ENCODE results near the gene TRIM41. TPM values are rescaled to one million over a fixed set of nuclear protein-coding genes. Genes with fewer than 3 reads are reported as not detected.

The TRIM41 gene
- total and polyA plus RNA-seq, 9 of the 15 experiments (the other 6 are each of a cell fraction or from before 2014, with no cell fraction given), result 1.8 to 47.6 (median 20.9) TPM

DNA sequence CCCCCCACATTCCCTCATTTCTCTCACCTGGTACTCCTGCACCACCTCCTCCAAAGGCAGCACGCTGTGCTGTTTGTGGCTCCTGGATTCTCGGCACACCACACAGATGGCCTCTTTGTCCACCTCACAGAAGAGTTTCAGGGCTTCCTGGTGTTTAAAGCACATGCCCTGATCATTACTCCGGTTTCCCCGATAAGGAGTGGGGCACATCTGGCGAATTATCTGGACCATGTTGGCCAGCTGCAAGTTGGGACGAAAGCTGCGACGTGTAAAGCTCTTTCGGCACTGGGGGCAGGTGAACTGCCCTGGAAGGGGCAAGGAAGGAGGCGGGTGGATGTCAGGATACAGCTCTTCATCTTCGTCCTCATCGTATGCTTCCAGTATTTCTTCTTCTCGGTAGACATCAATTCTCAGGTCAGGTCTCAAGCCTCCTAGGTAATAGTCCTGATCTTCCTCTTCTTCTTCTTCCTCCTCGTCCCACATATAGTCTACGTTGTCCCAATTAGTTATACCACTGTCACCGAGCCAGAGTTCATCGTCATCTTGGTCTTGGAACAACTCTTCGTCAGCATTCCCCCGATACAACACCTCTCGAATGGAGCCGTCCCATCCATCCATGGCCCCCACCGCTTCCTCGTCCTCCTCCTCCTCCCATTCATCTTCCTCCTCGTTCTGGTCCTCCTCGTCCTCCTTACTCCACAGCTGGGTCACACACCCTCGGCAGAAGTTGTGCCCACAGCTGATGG, 37.1 kb downstream of the TRIM41 start (continued):
- TF ChIP-seq, protein P1, sequence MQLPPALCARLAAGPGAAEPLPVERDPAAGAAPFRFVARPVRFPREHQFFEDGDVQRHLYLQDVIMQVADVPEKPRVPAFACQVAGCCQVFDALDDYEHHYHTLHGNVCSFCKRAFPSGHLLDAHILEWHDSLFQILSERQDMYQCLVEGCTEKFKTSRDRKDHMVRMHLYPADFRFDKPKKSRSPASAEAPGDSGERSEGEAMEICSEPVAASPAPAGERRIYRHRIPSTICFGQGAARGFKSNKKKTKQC (CRISPR knock-in tag; IDR thresholded peaks at IDR 0.05), result no peak
- no peak for TF ChIP-seq PHB (CRISPR knock-in tag; IDR thresholded peaks at IDR 0.05)
- peak; percentile 8; the same call in 1 of the 2 replicates for TF ChIP-seq OTX1 (CRISPR knock-in tag; IDR thresholded peaks at IDR 0.05)
- no peak for TF ChIP-seq FOXM1 (IDR thresholded peaks at IDR 0.05; ENCODE audit: low read depth)
- TF ChIP-seq FOXM1 (CRISPR knock-in tag; IDR thresholded peaks at IDR 0.05; ENCODE audit: low read depth), result no peak
- no peak for TF ChIP-seq BMI1 (IDR thresholded peaks at IDR 0.05; ENCODE audit: low read length)
- TF ChIP-seq, protein P2, sequence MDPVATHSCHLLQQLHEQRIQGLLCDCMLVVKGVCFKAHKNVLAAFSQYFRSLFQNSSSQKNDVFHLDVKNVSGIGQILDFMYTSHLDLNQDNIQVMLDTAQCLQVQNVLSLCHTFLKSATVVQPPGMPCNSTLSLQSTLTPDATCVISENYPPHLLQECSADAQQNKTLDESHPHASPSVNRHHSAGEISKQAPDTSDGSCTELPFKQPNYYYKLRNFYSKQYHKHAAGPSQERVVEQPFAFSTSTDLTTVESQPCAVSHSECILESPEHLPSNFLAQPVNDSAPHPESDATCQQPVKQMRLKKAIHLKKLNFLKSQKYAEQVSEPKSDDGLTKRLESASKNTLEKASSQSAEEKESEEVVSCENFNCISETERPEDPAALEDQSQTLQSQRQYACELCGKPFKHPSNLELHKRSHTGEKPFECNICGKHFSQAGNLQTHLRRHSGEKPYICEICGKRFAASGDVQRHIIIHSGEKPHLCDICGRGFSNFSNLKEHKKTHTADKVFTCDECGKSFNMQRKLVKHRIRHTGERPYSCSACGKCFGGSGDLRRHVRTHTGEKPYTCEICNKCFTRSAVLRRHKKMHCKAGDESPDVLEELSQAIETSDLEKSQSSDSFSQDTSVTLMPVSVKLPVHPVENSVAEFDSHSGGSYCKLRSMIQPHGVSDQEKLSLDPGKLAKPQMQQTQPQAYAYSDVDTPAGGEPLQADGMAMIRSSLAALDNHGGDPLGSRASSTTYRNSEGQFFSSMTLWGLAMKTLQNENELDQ (CRISPR knock-in tag; IDR thresholded peaks at IDR 0.05; ENCODE audit: borderline replicate concordance), result no peak
- TF ChIP-seq PRMT5 (CRISPR knock-in tag; IDR thresholded peaks at IDR 0.05), result no peak
- TF ChIP-seq NFATC3 (IDR thresholded peaks at IDR 0.05), result no peak
- TF ChIP-seq CEBPG (CRISPR knock-in tag; IDR thresholded peaks at IDR 0.05), result no peak
- TF ChIP-seq CEBPG (tag; conservative IDR thresholded peaks at IDR 0.05 in 1 of 2, IDR thresholded peaks at IDR 0.05 in 1 of 2), result no peak
- TF ChIP-seq MYC (IDR thresholded peaks at IDR 0.05; ENCODE audit: low read depth, low read length), result no peak
- TF ChIP-seq MYC (CRISPR knock-in tag; IDR thresholded peaks at IDR 0.05; ENCODE audit: borderline replicate concordance, low read depth), result no peak
- TF ChIP-seq SMARCE1 (IDR thresholded peaks at IDR 0.05), result no peak
- no peak for TF ChIP-seq SLC30A9 (CRISPR knock-in tag; IDR thresholded peaks at IDR 0.05)
- no peak for TF ChIP-seq BRF1 (IDR thresholded peaks at IDR 0.05; ENCODE audit: borderline replicate concordance, extremely low read depth, insufficient read length)
- no peak for TF ChIP-seq ZBTB8A (IDR thresholded peaks at IDR 0.05; ENCODE audit: partially characterized antibody)
- no peak for TF ChIP-seq ZNF57 (CRISPR knock-in tag; IDR thresholded peaks at IDR 0.05)
- TF ChIP-seq BRCA1 (IDR thresholded peaks at IDR 0.05), result no peak
- 0 out of 2 replicates have a peak, but pooled peaks have one; percentile 90 for TF ChIP-seq BRCA1 (CRISPR knock-in tag; IDR thresholded peaks at IDR 0.05)
- TF ChIP-seq ZNF696 (CRISPR knock-in tag; conservative IDR thresholded peaks at IDR 0.05), result no peak
- TF ChIP-seq ATF7 (IDR thresholded peaks at IDR 0.05), result no peak
- TF ChIP-seq HDAC1 (IDR thresholded peaks at IDR 0.05), result no peak
- TF ChIP-seq CBFA2T3 (IDR thresholded peaks at IDR 0.05), result peak; percentile 44; the same call in 1 of the 2 replicates
- TF ChIP-seq THRAP3 (IDR thresholded peaks at IDR 0.05; ENCODE audit: borderline replicate concordance), result no peak
- TF ChIP-seq, protein P3, sequence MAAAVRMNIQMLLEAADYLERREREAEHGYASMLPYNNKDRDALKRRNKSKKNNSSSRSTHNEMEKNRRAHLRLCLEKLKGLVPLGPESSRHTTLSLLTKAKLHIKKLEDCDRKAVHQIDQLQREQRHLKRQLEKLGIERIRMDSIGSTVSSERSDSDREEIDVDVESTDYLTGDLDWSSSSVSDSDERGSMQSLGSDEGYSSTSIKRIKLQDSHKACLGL (CRISPR knock-in tag; IDR thresholded peaks at IDR 0.05; ENCODE audit: borderline replicate concordance, poor library complexity, severe bottlenecking), result no peak
- TF ChIP-seq YBX1 (IDR thresholded peaks at IDR 0.05), result no peak
- TF ChIP-seq CBFA2T2 (conservative IDR thresholded peaks at IDR 0.05), result peak; percentile 24
- no peak for TF ChIP-seq ZNF347 (CRISPR knock-in tag; IDR thresholded peaks at IDR 0.05; ENCODE audit: low read depth)
- no peak for TF ChIP-seq TCF7 (IDR thresholded peaks at IDR 0.05; ENCODE audit: borderline replicate concordance)

All from K562 (cell line).